Right lobe of liver (tissue), 6 donors: ENCODE data around the gene GDAP2. TPM values are rescaled to one million over a fixed set of nuclear protein-coding genes. Genes with fewer than 3 reads are reported as not detected.
"Not testable (repeated sequence)": the region's sequence is repeated elsewhere in the genome, so short reads cannot be mapped to it uniquely, and the experiment has no call there.

Experiments used
- ATAC-seq, 4 donors: fragments of 200-7000 bp; cut with Tn5 transposase; one replicate each; pipeline ENCODE4 v1.9.1; 2020; ENCODE audit warnings: mild to moderate bottlenecking in 4 of 4, moderate library complexity in 4 of 4
- DNase-seq, 3 donors: peaks; one replicate each; pipeline ENCODE4 v3.0.0-alpha.2; 2020
- H3K27ac ChIP-seq, 3 donors: fragments of 200-600 bp; one replicate each; pipeline ENCODE4 v1.8.0; 2022
- H3K27me3 ChIP-seq, 2 donors: fragments of 200-600 bp; one replicate each; pipeline ENCODE4 v1.8.0; 2022
- H3K36me3 ChIP-seq, 4 donors: fragments of 200-600 bp; sonication (generic) in 1 of 4; one replicate each; pipeline versions ENCODE4 v1.5.1 to v1.8.0; 2017 to 2022; ENCODE audit warnings: control low read depth in 1 of 4
- H3K4me1 ChIP-seq, 4 donors: fragments of 200-600 bp; sonication (generic) in 1 of 4; one replicate each; pipeline versions ENCODE4 v1.5.1 to v1.8.0; 2017 to 2022; ENCODE audit warnings: control low read depth in 1 of 4
- H3K4me3 ChIP-seq, 3 donors: fragments of 200-600 bp; one replicate each; pipeline ENCODE4 v1.8.0; 2022
- H3K9me3 ChIP-seq, 4 donors: fragments of 200-600 bp; sonication (generic) in 1 of 4; one replicate each; pipeline versions ENCODE4 v1.5.1 to v1.8.0; 2017 to 2022; ENCODE audit warnings: control low read depth in 1 of 4
- POLR2A ChIP-seq: fragments of 450-650 bp; IDR thresholded peaks from one replicate; pipeline ENCODE4 v1.6.1; 2017; ENCODE audit warnings: antibody characterized with exemption, mild to moderate bottlenecking
- WGBS: methylation state at CpG from one replicate; pipeline ENCODE4 v1.1.6; 2018; ENCODE audit warnings: low coverage, low lambda C conversion rate; ENCODE audit not compliant: insufficient coverage; ENCODE audit errors: missing lambda C conversion rate; 5-methylcytosine and 5-hydroxymethylcytosine counted together
- intact Hi-C, 2 donors: fragments of 100-400 bp; cut with DNase I; formaldehyde crosslinking; loops; one replicate each; pipeline versions ENCODE4 v1.11.2 to v1.14.1; 2022
- total RNA-seq, 6 experiments: library from RNA; depleted of rRNA in 2 of 6; stranded (reverse); fragments of >200 nt in 2 of 6; fragmentation: NEBNext Ultra II Directional in 3 of 6; extraction: Animal tissue kit (Norgen Biotek cat#: 25700) in 3 of 6; gene quantifications; one replicate each; pipeline versions ENCODE4 v1.1.0 to v1.2.4, GENCODE V29; 2016 to 2023
- TF ChIP-seq, protein P1 (sequence below), 4 donors: fragments of 200-600 bp in 3 of 4; fragments of 450-650 bp in 1 of 4; IDR thresholded peaks; one replicate each; pipeline versions ENCODE4 v1.5.1 to v1.8.0; 2016 to 2022; ENCODE audit warnings: antibody characterized with exemption in 4 of 4, mild to moderate bottlenecking in 2 of 4
- donor health status: DM: no; HTN: yes; CAD: no.
- donor health status: DM: no; HTN: no; CAD: no.
- donor health status: DM: no; HTN: no; CAD: no.
- donor health status: DM: no; HTN: yes; CAD: no.
- donor health status: DM: no; HTN: yes; CAD: no.

Gene GDAP2
- total RNA-seq, 6 experiments from 2014 or later = 11.3 to 16.2 (median 13.2) TPM

GRCh38 chr1:117846674-117847425 lies 82.6 kb downstream of the GDAP2 start:
- DNase-seq = no peak
- 45% methylated on average over 7 of the region's 7 CpGs for WGBS
- no peak overlapping the region for H3K4me3 ChIP-seq

GRCh38 chr1:117844478-117844877 lies 84.9 kb downstream of the GDAP2 start:
- H3K36me3 ChIP-seq, DNase-seq, H3K27ac ChIP-seq, H3K4me3 ChIP-seq, intact Hi-C loops, H3K27me3 ChIP-seq, ATAC-seq, H3K4me1 ChIP-seq, H3K9me3 ChIP-seq: not testable (repeated sequence)

More at GRCh38 chr1:117846674-117847425, 82.6 kb downstream of the GDAP2 start:
- H3K36me3 ChIP-seq = no peaks in the 10 kb centered on the region
- H3K27me3 ChIP-seq = no peaks in the 10 kb centered on the region
- intact Hi-C loops = no loop called here
- H3K9me3 ChIP-seq = no peaks in the 10 kb centered on the region
- peaks cover 0 to 7% (median 0%) of the 10 kb centered on the region in 4 donors for H3K4me1 ChIP-seq
- no peak overlapping the region for H3K27ac ChIP-seq
- peak; percentile 66 to 89 (median 84) for ATAC-seq
- TF ChIP-seq POLR2A = no peak
- TF ChIP-seq, protein P1, sequence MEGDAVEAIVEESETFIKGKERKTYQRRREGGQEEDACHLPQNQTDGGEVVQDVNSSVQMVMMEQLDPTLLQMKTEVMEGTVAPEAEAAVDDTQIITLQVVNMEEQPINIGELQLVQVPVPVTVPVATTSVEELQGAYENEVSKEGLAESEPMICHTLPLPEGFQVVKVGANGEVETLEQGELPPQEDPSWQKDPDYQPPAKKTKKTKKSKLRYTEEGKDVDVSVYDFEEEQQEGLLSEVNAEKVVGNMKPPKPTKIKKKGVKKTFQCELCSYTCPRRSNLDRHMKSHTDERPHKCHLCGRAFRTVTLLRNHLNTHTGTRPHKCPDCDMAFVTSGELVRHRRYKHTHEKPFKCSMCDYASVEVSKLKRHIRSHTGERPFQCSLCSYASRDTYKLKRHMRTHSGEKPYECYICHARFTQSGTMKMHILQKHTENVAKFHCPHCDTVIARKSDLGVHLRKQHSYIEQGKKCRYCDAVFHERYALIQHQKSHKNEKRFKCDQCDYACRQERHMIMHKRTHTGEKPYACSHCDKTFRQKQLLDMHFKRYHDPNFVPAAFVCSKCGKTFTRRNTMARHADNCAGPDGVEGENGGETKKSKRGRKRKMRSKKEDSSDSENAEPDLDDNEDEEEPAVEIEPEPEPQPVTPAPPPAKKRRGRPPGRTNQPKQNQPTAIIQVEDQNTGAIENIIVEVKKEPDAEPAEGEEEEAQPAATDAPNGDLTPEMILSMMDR (IDR thresholded peaks at IDR 0.05) = no peak

- H3K4me1 ChIP-seq = peaks cover 0 to 7% (median 0%) of the 10 kb centered on the region in 4 donors
- H3K4me3 ChIP-seq = no peak overlapping the region
- WGBS = 80% methylated on average over 1 of the region's 1 CpG
- no peaks in the 10 kb centered on the region for H3K9me3 ChIP-seq
- no peak for DNase-seq
- intact Hi-C loops = no loop called here
- H3K36me3 ChIP-seq = no peaks in the 10 kb centered on the region
- TF ChIP-seq, protein P1 (IDR thresholded peaks at IDR 0.05) = no peak
- TF ChIP-seq POLR2A = no peak
- H3K27me3 ChIP-seq = no peaks in the 10 kb centered on the region
- ATAC-seq = no peak
- no peak overlapping the region for H3K27ac ChIP-seq
Observed at GRCh38 chr1:117843791-117844190, 85.6 kb downstream of the GDAP2 start.

DNA sequence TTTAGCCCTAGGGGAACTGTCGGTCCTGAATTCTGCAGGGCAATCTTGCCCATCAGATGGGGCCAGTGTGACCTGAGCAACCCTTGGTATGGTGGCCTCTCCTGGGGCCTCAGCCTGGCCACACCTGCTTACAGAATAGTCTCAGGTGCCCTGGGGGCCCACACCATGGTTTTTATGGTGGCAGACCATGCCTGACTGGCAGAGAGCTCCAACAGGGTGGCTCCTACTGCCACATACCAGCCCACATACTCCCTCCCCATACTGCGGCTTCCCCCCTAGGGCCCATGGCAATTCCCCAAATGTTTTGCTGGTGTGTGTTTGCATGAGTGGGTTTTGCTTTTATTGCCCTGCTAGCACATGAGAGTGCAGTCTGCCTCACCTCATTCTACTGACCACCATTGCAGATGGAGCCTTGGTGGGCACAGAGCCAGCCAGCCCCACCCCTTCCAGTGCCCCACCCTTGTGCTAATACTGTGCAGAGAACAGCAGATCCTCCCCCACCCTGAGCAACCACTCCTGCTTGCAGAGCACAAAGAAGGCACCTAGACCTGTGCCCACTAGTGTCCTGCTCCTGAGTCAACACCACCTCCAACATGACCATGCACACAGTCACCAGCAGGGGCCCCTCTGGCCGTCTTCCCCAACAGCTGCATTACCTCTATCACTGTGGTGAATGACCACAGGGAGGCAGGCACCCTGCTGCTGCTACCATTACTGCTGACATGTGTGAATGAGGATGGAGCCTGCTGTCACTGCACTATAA lies 86.8 kb downstream of the GDAP2 start:
- ATAC-seq (peak in 1 of 4 donors; percentile 22), DNase-seq (no peak)
- intact Hi-C loops = no loop called here
- H3K27me3 ChIP-seq = no peaks in the 10 kb centered on the region
- no peaks in the 10 kb centered on the region for H3K36me3 ChIP-seq
- WGBS = 60% methylated on average over 1 of the region's 3 CpGs
- TF ChIP-seq POLR2A = no peak
- TF ChIP-seq, protein P1 (IDR thresholded peaks at IDR 0.05) = no peak
- H3K4me1 ChIP-seq = peaks cover 0 to 3% (median 0%) of the 10 kb centered on the region in 4 donors
- no peak overlapping the region for H3K4me3 ChIP-seq
- no peaks in the 10 kb centered on the region for H3K9me3 ChIP-seq
- no peak overlapping the region for H3K27ac ChIP-seq

GRCh38 chr1:117841117-117841650 lies 88.2 kb downstream of the GDAP2 start:
- intact Hi-C loops = no loop called here
- no peak overlapping the region for H3K27ac ChIP-seq
- DNase-seq = no peak
- H3K27me3 ChIP-seq = no peaks in the 10 kb centered on the region
- WGBS = 81% methylated on average over 3 of the region's 3 CpGs
- no peak for TF ChIP-seq POLR2A
- TF ChIP-seq, protein P1 (IDR thresholded peaks at IDR 0.05) = no peak
- H3K4me1 ChIP-seq = no peaks in the 10 kb centered on the region
- H3K4me3 ChIP-seq = no peak overlapping the region
- no peak for ATAC-seq
- no peaks in the 10 kb centered on the region for H3K9me3 ChIP-seq
- no peaks in the 10 kb centered on the region for H3K36me3 ChIP-seq
